GM21786 (cell line): ENCODE data around the gene IQCC.

Experiments used
- ATAC-seq: cut with Tn5 transposase; IDR thresholded peaks from one replicate; pipeline ENCODE4 v1.9.1; 2021; ENCODE audit not compliant: unreplicated experiment

The IQCC gene

GRCh38 chr1:32221980-32222755, 16.7 kb downstream of the IQCC start, which contains the start of the genes EIF3I and TMEM234:
Gene EIF3I (plus strand): TSS chr1:32222407. CDS start chr1:32222442, 35 bp downstream.
Gene TMEM234 (minus strand): TSS chr1:32222353. CDS start chr1:32222322, 31 bp downstream.
- ATAC-seq, result peak; percentile 93

- no peak for ATAC-seq
Measured at GRCh38 chr1:32223683-32224082, 18.2 kb downstream of the IQCC start.

- no peak for ATAC-seq
Measured at GRCh38 chr1:32224285-32224684, 18.8 kb downstream of the IQCC start.

- no peak for ATAC-seq
Measured at GRCh38 chr1:32228771-32229170, 23.3 kb downstream of the IQCC start.

- ATAC-seq, result no peak
Measured at GRCh38 chr1:32231843-32232432, 26.5 kb downstream of the IQCC start.

GRCh38 chr1:32232558-32233304, 27.3 kb downstream of the IQCC start:
- no peak for ATAC-seq

- no peak for ATAC-seq
Measured at GRCh38 chr1:32234792-32235191, 29.3 kb downstream of the IQCC start.

GRCh38 chr1:32239337-32239736, 33.9 kb downstream of the IQCC start:
- no peak for ATAC-seq

GRCh38 chr1:32239790-32240139, 34.3 kb downstream of the IQCC start:
- no peak for ATAC-seq

- ATAC-seq, result no peak
Measured at GRCh38 chr1:32240140-32240951, 34.9 kb downstream of the IQCC start.

GRCh38 chr1:32241001-32241763, 35.7 kb downstream of the IQCC start:
- no peak for ATAC-seq

GRCh38 chr1:32242341-32242851, 36.9 kb downstream of the IQCC start:
- no peak for ATAC-seq

GRCh38 chr1:32246888-32247273, 41.4 kb downstream of the IQCC start, which contains the start of gene FAM167B:
Gene FAM167B (plus strand): TSS chr1:32247222. CDS start chr1:32247422, 200 bp downstream.
- ATAC-seq, result no peak

GRCh38 chr1:32247452-32247851, 42.0 kb downstream of the IQCC start:
- ATAC-seq, result no peak

- no peak for ATAC-seq
Measured at GRCh38 chr1:32247983-32248889, 42.8 kb downstream of the IQCC start.

GRCh38 chr1:32249831-32250525, 44.5 kb downstream of the IQCC start:
- peak; percentile 50 for ATAC-seq

GRCh38 chr1:32250893-32251716, 45.6 kb downstream of the IQCC start, which contains the start of gene LCK:
Gene LCK (plus strand): TSS chr1:32251265. CDS start chr1:32274330, 23,065 bp downstream.
- no peak for ATAC-seq
